T-helper 17 cell (primary cell): ENCODE data around the gene TBC1D3E. TPM values are rescaled to one million over a fixed set of nuclear protein-coding genes. Genes with fewer than 3 reads are reported as not detected.
"Not testable (repeated sequence)": the region's sequence is repeated elsewhere in the genome, so short reads cannot be mapped to it uniquely, and the experiment has no call there.

Experiments
- ATAC-seq: fragments of 150-1000 bp; cut with Tn5 transposase; 2 replicates; pipeline ENCODE4 v1.10.0; 2021; ENCODE audit warnings: mild to moderate bottlenecking, moderate library complexity
- DNase-seq, 3 donors: peaks; one replicate each; pipeline versions ENCODE4 v3.0.0 to v3.0.0-alpha.2; 2020 to 2021
- H3K9me3 ChIP-seq: one replicate; pipeline ENCODE4 v1.7.0; 2013; ENCODE audit warnings: low read length, mild to moderate bottlenecking; ENCODE audit not compliant: control insufficient read depth, poor library complexity, severe bottlenecking
- H3K27ac Mint-ChIP-seq: one replicate; pipeline ENCODE4 v1.8.0; 2022; ENCODE audit warnings: mild to moderate bottlenecking, moderate library complexity, mixed read lengths
- H3K27me3 Mint-ChIP-seq: one replicate; pipeline ENCODE4 v1.8.0; 2022; ENCODE audit warnings: mixed read lengths
- H3K36me3 Mint-ChIP-seq: one replicate; pipeline ENCODE4 v1.8.0; 2022; ENCODE audit warnings: low read depth, mixed read lengths
- H3K4me1 Mint-ChIP-seq: one replicate; pipeline ENCODE4 v1.8.0; 2022; ENCODE audit warnings: mild to moderate bottlenecking, mixed read lengths
- H3K4me3 Mint-ChIP-seq: one replicate; pipeline ENCODE4 v1.8.0; 2022; ENCODE audit warnings: mild to moderate bottlenecking, moderate library complexity, mixed read lengths
- total RNA-seq, 4 donors: library from RNA in 2 of 4; stranded (reverse) in 2 of 4; gene quantifications; one replicate each; pipeline ENCODE4 v1.2.3 and lab custom pipeline; 2022 to 2026

TBC1D3E gene
- total RNA-seq = not detected
- total RNA-seq (lab: John Stamatoyannopoulos, UW) = 0 to 0.08 reads per million in 2 donors

DNA sequence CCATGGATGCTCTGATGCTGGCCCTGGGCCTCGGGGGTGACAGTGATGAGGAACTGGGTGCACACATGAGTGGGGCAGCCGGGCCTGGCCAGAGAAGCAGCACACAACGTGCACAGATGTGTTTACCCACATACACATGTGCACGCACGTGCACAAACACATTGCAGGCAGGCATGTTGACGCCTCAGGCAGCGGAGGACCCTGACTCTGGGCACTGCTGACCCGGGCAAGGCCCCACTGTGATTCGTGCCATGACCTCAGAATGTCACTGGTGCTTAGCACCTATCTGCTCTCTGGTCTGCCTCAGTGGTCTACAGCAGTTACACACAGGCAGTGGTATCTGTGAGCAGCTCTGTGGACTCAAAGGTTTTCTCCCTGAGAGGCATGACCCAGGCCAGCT is at the start of gene TBC1D3E:
Gene TBC1D3E (plus strand): TSS at position 301 of the 400 bp plus-strand sequence. CDS start 1,545 bp downstream, outside the sequence.
- not testable (repeated sequence) for H3K27me3 Mint-ChIP-seq, DNase-seq, H3K4me1 Mint-ChIP-seq, H3K27ac Mint-ChIP-seq, H3K4me3 Mint-ChIP-seq, H3K36me3 Mint-ChIP-seq, H3K9me3 ChIP-seq, ATAC-seq

DNA sequence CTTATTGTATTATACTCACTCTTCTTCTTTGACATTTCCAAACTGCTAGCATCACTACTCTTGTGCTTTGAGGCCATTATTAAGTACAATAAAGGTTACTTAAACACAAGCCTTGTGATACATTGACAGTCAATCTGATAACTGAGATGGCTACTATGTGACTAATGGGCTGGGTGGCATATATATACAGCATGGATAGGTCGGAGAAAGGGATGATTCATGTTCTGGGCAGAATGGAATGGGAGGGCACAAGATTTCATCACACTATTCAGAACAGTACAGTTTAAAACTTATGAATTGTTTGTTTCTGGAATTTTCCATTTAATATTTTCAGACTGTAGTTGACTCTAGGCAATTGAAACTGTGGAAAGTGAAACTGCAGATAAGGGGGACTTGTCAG is 40.4 kb upstream of the TBC1D3E start:
- not testable (repeated sequence) for H3K36me3 Mint-ChIP-seq, ATAC-seq, H3K4me3 Mint-ChIP-seq, DNase-seq, H3K4me1 Mint-ChIP-seq, H3K9me3 ChIP-seq, H3K27me3 Mint-ChIP-seq, H3K27ac Mint-ChIP-seq

DNA sequence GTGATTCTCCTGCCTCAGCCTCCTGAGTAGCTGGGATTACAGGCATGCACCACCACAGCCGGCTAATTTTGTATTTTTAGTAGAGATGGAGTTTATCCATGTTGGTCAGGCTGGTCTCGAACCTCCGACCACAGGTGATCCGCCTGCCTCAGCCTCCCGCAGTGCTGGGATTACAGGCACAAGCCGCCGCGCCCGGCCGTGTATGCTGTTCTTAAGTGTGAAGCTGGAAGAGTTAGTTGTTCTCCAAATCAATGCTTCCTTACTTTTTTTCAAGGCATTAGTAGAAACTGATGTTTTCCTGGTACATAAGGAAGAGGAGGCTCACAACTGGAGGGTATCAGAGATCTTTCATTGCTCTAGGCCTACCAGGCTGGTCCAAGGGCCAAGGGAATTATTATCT is 39.6 kb upstream of the TBC1D3E start:
- ATAC-seq, H3K4me1 Mint-ChIP-seq, H3K27me3 Mint-ChIP-seq, H3K36me3 Mint-ChIP-seq, H3K4me3 Mint-ChIP-seq, H3K27ac Mint-ChIP-seq, DNase-seq, H3K9me3 ChIP-seq: not testable (repeated sequence)

DNA sequence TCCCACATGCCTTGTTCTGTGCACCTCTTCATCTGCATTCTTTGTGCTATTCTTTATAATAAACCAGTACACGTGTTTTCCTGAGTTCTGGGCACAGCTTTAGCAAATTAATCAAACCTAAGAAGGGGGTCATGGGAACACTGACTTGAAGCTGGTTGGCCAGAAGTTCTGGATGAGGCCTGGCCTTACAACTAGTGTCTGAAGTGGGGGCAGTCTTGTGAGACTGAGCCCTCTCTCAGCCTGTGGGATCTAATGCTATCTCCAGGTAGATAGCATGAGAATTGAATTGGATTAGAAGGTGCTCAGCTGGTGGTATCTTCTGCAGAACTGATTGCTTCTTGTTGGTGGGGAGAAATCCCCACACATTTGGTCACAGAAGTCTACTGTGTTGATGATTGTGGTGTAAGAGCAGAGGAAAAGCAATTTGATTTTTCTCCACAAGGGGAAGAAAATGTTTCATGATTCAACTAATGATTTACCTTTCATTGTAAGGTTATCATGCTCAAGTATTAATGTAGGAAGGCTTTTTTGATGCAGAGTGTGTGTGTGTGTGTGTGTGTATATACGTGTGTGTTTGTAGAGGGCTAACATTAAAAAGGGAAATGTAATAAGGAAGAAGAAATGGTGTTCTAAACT is 33.6 kb upstream of the TBC1D3E start:
- DNase-seq, H3K27me3 Mint-ChIP-seq, H3K9me3 ChIP-seq, H3K27ac Mint-ChIP-seq, H3K36me3 Mint-ChIP-seq, H3K4me3 Mint-ChIP-seq, ATAC-seq, H3K4me1 Mint-ChIP-seq: not testable (repeated sequence)

DNA sequence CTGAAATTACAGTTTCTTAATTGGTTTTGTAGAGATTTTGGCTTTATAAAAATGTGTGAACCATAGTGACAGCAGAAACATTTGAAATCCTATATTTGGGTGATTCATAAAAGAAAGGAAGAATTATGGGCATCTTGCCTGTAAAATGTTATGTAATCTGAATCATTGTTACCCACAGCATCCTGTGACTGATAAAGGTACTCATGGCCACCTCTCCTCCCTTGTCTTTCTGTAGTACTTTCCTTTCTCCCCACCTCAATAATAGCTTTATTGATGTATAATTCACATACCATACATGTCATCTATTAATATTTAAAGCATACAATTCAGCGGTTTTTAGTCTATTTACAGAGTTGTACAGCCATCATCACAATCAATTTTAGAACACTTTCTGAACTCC is 28.5 kb upstream of the TBC1D3E start:
- H3K4me1 Mint-ChIP-seq, H3K9me3 ChIP-seq, DNase-seq, ATAC-seq, H3K36me3 Mint-ChIP-seq, H3K27ac Mint-ChIP-seq, H3K27me3 Mint-ChIP-seq, H3K4me3 Mint-ChIP-seq: not testable (repeated sequence)

DNA sequence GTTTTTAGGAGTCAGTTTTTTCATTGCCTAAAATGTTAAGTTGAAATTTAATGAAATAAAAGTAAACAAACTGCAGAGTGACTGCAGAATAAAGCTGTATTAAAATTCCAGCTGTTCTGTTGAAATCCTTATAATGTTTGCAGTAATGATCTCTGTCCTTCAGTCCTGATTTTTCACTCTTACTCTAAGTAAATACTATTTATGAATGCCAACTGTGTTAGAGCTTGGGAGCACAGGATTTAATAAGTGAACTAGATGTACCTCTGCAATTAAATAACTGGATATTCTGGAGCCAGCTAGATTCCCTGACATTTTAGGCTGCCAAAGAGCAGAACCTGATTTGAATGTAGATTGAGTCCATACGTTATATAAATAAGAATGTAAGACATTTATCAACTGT is 7.9 kb upstream of the TBC1D3E start:
- not testable (repeated sequence) for H3K4me1 Mint-ChIP-seq, DNase-seq, H3K27ac Mint-ChIP-seq, H3K27me3 Mint-ChIP-seq, ATAC-seq, H3K36me3 Mint-ChIP-seq, H3K4me3 Mint-ChIP-seq, H3K9me3 ChIP-seq

DNA sequence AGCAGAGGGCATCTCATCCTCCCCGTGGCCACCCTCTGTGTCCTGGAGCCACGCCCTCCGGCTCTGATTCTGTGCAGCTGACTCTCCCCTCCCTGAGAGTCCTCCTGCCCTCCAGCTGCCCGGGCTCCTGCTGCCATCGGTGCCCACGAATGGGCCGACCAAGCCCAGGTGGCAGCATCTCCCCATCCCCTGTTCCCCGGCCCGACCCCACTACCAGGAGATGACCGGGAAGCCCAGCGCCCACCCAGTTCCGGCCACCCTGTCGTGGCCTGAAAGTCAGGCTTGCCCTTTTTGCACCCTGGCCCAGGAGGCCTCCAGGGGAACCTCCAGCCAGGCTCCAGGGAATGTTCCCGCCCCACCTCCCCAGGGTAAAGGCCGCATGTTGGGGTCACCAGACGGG is 7.1 kb downstream of the TBC1D3E start:
- H3K27ac Mint-ChIP-seq, H3K4me3 Mint-ChIP-seq, H3K4me1 Mint-ChIP-seq, ATAC-seq, H3K36me3 Mint-ChIP-seq, H3K27me3 Mint-ChIP-seq, H3K9me3 ChIP-seq: not testable (repeated sequence)
- DNase-seq = peak in 2 of 3 donors; percentile 3 to 6

Other genes starting within 250 kb of the TBC1D3E start
- not detected for gene TBC1D3K, start 203.5 kb upstream of the TBC1D3E start, total RNA-seq
- 10 to 100 TPM in 1 of 2 donors, under 1 TPM in 1; 0.16 to 10.8 TPM for gene TBC1D3L, start 138.9 kb upstream of the TBC1D3E start, total RNA-seq
- 1 to 10 TPM; 1.0 to 7.4 TPM for gene TBC1D3D, start 124.0 kb upstream of the TBC1D3E start, total RNA-seq
- gene TBC1D3C, start 59.3 kb upstream of the TBC1D3E start, total RNA-seq = not detected
- 1 to 10 TPM in 1 of 2 donors, not detected in 1; 6.9 TPM for gene TBC1D3, start 64.6 kb downstream of the TBC1D3E start, total RNA-seq
- gene MRPL45, start 169.2 kb downstream of the TBC1D3E start, total RNA-seq = 10 to 100 TPM; 17.4 to 17.7 TPM
- gene GPR179, start 216.0 kb downstream of the TBC1D3E start, total RNA-seq = not detected
- gene SOCS7, start 223.9 kb downstream of the TBC1D3E start, total RNA-seq = 10 to 100 TPM; 15.5 to 18.7 TPM